ENCODE data around the gene TET1.
"Not testable (repeated sequence)": the region's sequence is repeated elsewhere in the genome, so short reads cannot be mapped to it uniquely, and the experiment has no call there.

Gene TET1

GRCh38 chr10:68560186-68560942 is at the start of gene TET1:
TSS of gene TET1 (plus strand) at chr10:68560337. CDS start at chr10:68572339, 12,002 bp downstream.
- DNase-seq (ENCODE audit: low read depth) = no peak

DNA sequence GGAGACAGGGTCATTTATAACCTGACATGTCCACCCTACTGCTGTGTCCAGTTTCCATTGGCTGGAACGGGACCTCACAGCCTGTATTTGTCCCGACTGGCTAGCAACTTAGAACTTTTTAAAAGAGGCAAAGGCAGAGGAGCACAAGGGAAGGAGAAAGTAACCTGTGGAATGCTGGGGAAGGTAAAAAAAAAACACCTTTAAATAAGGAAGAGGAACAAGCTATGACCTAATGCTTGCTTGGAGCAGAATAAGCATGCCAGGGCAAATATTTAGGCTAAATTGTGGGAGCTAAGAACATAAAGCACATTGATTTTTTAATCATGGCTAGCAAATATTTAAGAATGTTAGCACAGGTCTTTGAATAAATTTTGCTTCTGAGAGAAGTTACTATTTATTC is 43.9 kb upstream of the TET1 start:
- not testable (repeated sequence) for DNase-seq (ENCODE audit: low read depth)

- DNase-seq (ENCODE audit: low read depth) = no peak
Observed at GRCh38 chr10:68516766-68517165, 43.4 kb upstream of the TET1 start.

- no peak for DNase-seq (ENCODE audit: low read depth)
Observed at GRCh38 chr10:68517188-68517587, 42.9 kb upstream of the TET1 start.

- not testable (repeated sequence) for DNase-seq (ENCODE audit: low read depth)
Observed at GRCh38 chr10:68518609-68519008, 41.5 kb upstream of the TET1 start.

- not testable (repeated sequence) for DNase-seq (ENCODE audit: low read depth)
Observed at GRCh38 chr10:68525490-68526038, 34.6 kb upstream of the TET1 start.

GRCh38 chr10:68526634-68527307 is 33.4 kb upstream of the TET1 start:
- no peak for DNase-seq (ENCODE audit: low read depth)

DNA sequence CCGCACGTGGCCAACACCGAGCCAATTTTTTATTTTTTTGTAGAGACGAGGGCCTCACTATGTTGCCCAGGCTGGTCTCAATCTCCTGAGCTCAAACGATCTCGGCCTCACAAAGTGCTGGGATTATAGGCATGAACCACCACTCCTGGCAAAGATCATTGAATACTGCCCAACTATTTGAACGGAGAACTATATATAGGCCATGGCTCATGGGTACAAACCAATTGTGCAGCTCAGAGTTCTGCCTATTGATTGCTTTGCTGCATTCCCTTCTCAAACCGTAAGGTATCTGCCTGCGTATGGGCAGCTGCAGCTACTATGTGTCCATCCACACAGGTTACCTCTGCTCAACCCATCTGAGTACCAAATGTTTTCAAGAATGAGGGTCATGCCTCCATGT is 23.2 kb upstream of the TET1 start:
- DNase-seq (ENCODE audit: low read depth) = no peak

GRCh38 chr10:68537796-68538195 is 22.3 kb upstream of the TET1 start:
- DNase-seq (ENCODE audit: low read depth) = no peak

- DNase-seq (ENCODE audit: low read depth) = no peak
Observed at GRCh38 chr10:68543004-68543918, 16.9 kb upstream of the TET1 start.

- DNase-seq (ENCODE audit: low read depth) = no peak
Observed at GRCh38 chr10:68550747-68551411, 9.3 kb upstream of the TET1 start.

DNA sequence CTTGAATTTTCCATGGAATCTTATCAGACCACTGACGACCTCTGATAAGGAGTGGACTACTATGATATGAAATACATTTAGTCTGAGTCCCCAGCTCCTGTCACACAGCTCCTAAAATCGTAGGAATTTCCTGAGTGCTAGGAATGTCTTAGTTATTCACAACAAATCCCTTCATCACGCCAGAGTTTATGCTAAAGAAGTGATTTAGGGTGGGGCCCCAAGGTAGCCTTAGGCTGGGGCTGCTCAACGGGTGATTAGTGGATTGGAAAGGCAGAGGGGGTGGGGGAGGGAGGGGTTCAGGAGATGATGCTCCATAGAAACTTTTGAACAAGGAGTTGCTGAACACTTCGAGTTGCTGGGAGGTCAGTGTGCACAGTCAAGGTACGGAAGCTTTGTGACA is 7.0 kb upstream of the TET1 start:
- DNase-seq (ENCODE audit: low read depth) = no peak

- DNase-seq (ENCODE audit: low read depth) = no peak
Observed at GRCh38 chr10:68553599-68553998, 6.5 kb upstream of the TET1 start.

DNA sequence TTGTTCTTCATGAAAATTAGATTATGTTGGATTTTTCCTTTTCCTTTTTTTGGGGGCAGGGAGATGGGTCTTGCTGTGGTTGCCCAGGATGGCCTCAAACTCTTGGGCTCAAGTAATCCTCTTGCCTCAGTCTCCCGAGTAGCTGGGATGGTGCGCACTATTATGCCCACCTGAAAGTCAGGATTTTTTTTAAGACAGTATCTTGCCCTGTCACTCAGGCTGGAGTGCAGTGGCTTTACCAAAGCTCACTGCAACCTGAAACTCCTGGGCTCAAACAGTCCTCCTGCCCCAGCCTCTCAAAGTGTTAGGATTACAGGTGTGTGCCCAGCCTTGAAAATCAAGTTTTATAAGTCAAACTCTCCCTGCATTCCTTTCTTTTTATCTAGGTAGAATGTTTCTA is 1.7 kb upstream of the TET1 start:
- DNase-seq (ENCODE audit: low read depth) = no peak

DNA sequence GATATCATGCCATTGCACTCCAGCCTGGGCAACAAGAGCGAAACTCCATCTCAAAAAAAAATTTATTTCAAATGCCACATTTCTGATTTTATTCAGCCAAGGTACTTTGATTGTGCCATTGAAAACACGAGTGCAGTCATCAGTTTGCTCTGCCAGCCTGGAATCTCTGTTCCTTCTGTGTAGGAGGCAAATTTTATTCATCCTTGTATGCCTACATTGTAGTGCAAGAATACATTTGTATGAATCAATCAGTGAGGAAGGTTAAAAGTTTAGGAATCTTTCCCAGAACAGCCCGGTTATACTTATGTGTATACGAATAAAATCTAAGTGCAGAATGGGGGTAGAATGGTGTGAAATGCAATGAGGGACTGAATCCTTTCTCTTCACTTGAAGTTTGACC is 886 bp upstream of the TET1 start:
- DNase-seq (ENCODE audit: low read depth) = no peak

DNA sequence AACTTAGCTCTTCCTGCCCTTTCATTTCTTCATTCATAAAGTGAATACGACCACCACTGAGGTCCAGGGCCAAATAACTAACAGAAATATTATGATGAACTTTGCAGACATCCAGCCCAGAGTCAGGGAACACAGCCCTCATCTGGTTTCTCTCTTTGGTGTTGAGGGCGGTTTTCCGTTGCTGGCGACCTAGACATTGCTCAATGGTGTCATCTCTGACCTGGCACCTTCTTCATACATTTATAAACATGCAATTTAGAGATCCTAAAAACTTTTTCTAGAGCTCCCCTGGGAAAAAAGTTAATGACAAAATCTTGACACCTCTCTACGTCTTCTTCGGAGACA is 324 bp upstream of the TET1 start:
- DNase-seq (ENCODE audit: low read depth) = no peak

GRCh38 chr10:68560943-68561864 is 1.1 kb downstream of the TET1 start:
- no peak for DNase-seq (ENCODE audit: low read depth)

DNA sequence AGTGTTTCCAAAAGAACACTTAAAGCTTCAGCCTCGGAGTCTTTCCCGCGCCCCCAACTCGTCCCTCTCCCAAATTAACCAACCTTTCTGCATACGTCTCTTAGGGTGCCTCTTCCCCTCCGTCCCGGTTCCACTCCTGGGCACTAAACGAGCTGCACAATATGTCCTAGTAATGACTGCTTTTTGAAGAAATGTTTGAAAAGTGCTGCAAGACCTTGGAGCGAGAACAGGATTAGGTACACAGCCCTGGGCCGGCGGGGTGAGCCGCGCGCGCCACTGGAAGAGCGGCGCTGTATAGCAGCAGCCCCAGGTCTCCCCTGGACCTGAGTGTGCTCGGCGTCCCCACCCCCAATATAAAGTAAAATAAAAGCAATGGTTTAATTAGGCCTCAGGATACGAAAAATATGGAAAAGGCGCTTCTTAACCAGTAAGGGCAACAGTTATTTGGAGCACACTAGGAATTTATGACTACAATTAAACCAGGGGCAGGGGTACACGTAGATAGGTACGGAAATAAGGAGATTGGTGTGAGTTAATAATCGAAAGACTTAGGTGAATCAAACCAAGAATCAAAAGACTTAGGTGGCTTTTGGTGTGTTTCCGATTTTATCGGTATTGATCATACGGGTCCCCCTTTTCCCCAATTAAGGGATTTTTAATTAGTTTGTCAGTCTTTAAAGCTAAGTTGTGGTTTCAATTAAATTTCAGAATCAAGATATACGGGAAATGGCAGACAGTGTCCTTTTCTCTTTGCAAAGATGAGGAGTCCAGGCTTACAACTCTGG is 1.9 kb downstream of the TET1 start:
- no peak for DNase-seq (ENCODE audit: low read depth)

DNA sequence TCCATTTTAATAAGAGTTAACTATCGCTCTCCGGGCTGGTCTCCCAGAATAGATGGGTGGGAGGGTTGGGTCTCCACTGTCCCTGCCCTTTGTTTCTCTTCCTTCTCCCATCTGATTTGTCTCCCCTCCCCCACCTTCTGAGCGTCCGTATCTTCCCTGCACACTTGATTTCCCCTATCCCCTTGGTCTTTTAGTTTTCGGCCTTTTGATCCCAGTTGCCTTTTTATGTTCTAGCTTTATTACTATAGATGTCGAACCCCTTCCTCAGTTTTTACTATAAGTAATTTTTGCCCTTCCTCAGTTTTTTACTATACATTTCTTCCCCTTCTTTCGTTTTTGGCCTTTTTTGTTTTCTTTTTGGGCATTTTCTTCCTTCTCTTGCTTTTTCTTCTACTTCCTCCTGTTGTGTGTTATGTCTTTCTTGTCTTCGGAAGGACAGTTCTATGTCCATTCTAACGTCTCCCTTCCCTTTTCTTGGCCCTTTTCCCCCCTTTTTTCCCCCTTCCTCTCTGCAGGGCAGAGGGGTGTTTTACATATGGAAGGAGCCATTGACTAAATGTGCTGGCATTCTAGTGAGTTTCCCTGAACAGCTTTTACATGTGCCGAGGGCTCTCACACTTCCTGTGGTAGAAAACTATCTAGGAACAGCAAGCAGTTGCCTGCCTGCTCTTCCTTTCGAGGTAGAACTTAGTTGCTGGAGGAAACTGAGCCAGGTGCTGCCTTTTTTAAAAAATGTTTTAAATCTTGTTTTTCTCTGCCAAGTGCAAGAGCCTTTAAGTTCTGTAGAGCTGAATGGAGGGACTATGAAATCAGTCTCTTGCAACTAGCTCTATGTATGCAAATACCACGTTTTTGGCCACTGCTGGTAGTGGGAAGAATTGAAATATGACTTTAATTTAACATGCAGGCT is 2.8 kb downstream of the TET1 start:
- no peak for DNase-seq (ENCODE audit: low read depth)

Data from stimulated activated CD8-positive, alpha-beta memory T cell treated with anti-CD3 and anti-CD28 coated beads, Interleukin-7, amount 100 ng/mL, for 24 hours (primary cell).